Measurements from ENCODE around the gene LHX2. TPM values are rescaled to one million over a fixed set of nuclear protein-coding genes. Genes with fewer than 3 reads are reported as not detected.
"Not testable (repeated sequence)": the region's sequence is repeated elsewhere in the genome, so short reads cannot be mapped to it uniquely, and the experiment has no call there.

Gene LHX2
- total RNA-seq, 1 experiment from 2014 or later: 1.4 TPM

DNA sequence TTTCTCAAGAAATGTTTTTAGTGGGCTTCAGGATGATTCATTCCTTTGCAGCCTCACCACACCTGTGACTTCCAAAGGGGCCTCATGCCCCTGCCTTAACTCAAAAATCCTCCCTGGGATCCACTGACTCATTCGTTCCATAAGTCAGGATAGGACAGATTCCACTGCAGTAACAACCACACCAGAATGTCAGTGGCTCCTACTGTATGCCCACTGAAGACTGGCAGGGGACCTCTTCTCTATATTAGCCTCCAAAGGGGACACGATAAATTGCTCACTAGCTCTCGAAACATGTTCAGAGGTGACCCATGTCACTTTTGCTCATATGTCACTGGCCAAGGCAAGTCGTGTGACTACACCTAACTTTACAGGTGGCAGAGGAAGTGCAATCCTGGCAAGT is 25.7 kb upstream of the LHX2 start:
- Histone ChIP-seq H2AFZ (no peak overlapping the region), H3K9me2 (ENCODE audit: insufficient read depth) (no peaks in the 10 kb centered on the region), H3K27me3 (ENCODE audit: insufficient read depth, low read depth) (peaks cover 69% of the 10 kb centered on the region), H3K27ac (no peak overlapping the region), H4K20me1 (ENCODE audit: insufficient read depth) (no peaks in the 10 kb centered on the region), H3K4me2 (no peak overlapping the region), H3K36me3 (ENCODE audit: low read depth) (no peaks in the 10 kb centered on the region), H3F3A (ENCODE audit: insufficient read depth, low read depth) (no peaks in the 10 kb centered on the region), H3K4me1 (replicated peaks; ENCODE audit: insufficient read depth) (no peaks in the 10 kb centered on the region), H3K9me3 (ENCODE audit: insufficient read depth, low read depth) (no peaks in the 10 kb centered on the region), H3K4me3 (no peak overlapping the region), H3K79me2 (ENCODE audit: low read depth) (no peaks in the 10 kb centered on the region)
- ChIA-PET POLR2A (ENCODE audit: unreplicated experiment) (no interaction called here), CTCF (no interaction called here)
- no peak for TF ChIP-seq EZH2 (IDR thresholded peaks at IDR 0.05; ENCODE audit: low read depth)
- TF ChIP-seq, protein P1, sequence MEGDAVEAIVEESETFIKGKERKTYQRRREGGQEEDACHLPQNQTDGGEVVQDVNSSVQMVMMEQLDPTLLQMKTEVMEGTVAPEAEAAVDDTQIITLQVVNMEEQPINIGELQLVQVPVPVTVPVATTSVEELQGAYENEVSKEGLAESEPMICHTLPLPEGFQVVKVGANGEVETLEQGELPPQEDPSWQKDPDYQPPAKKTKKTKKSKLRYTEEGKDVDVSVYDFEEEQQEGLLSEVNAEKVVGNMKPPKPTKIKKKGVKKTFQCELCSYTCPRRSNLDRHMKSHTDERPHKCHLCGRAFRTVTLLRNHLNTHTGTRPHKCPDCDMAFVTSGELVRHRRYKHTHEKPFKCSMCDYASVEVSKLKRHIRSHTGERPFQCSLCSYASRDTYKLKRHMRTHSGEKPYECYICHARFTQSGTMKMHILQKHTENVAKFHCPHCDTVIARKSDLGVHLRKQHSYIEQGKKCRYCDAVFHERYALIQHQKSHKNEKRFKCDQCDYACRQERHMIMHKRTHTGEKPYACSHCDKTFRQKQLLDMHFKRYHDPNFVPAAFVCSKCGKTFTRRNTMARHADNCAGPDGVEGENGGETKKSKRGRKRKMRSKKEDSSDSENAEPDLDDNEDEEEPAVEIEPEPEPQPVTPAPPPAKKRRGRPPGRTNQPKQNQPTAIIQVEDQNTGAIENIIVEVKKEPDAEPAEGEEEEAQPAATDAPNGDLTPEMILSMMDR (conservative IDR thresholded peaks at IDR 0.05): no peak
- BruUV-seq (replicated peaks): no TSS peak
- peak in 1 of 2 experiments; percentile 6 for DNase-seq
- intact Hi-C loops (cut with micrococcal nuclease; ENCODE audit: unreplicated experiment): no loop called here

DNA sequence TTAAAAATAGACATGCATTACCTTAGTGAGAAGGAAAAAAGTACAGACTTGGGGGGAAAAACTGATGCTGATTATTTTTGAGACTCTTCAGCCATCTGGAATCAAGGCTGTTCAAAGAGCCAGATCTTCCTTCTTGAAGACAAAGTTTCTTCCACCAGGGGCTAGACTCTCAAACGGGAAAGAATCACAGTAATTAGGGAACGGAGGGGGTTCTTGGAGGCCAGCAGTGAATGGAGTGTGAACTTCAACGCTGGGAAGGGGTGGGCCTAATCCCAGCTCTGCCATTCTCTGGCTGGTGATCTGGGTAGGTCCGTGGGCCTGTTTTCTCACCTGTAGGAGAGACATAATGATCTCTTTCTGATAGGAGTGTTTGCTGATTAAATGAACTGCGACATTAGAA is 21.1 kb upstream of the LHX2 start:
- H3K79me2 ChIP-seq (ENCODE audit: low read depth): no peaks in the 10 kb centered on the region
- no peaks in the 10 kb centered on the region for H3K9me3 ChIP-seq (ENCODE audit: insufficient read depth, low read depth)
- H3K4me1 ChIP-seq (replicated peaks; ENCODE audit: insufficient read depth): no peaks in the 10 kb centered on the region
- TF ChIP-seq, protein P1 (conservative IDR thresholded peaks at IDR 0.05): no peak
- no peaks in the 10 kb centered on the region for H4K20me1 ChIP-seq (ENCODE audit: insufficient read depth)
- no peaks in the 10 kb centered on the region for H3F3A ChIP-seq (ENCODE audit: insufficient read depth, low read depth)
- no peaks in the 10 kb centered on the region for H3K9me2 ChIP-seq (ENCODE audit: insufficient read depth)
- CTCF ChIA-PET: no interaction called here
- no peaks in the 10 kb centered on the region for H3K36me3 ChIP-seq (ENCODE audit: low read depth)
- no peak for DNase-seq
- no TSS peak for BruUV-seq (replicated peaks)
- H3K27me3 ChIP-seq (ENCODE audit: insufficient read depth, low read depth): peaks cover 67% of the 10 kb centered on the region
- intact Hi-C loops (cut with micrococcal nuclease; ENCODE audit: unreplicated experiment): no loop called here
- POLR2A ChIA-PET (ENCODE audit: unreplicated experiment): no interaction called here
- no peak overlapping the region for H3K27ac ChIP-seq
- H3K4me3 ChIP-seq: no peak overlapping the region
- H3K4me2 ChIP-seq: no peak overlapping the region
- no peak overlapping the region for H2AFZ ChIP-seq

DNA sequence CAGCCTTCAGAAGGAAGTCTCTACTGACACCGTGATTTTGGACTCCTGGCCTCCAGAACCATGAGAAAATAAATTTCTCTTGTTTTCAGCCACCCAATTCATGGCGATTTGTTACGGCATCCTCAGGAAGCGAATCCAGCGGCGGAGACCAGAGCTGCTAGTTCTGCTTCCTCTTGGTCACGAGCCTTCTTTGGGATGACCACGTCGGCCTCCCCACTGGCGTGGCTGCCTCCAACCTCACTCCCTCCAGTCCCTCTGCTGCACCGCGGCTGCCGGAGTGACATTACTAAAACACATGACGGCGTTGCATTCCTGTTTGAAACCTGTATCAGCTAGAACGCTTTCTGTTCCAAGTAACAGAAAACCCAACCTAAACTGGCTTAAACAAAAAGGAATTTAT is 18.9 kb upstream of the LHX2 start:
- H3K4me2 ChIP-seq; H3K27ac ChIP-seq; H3K4me1 ChIP-seq (replicated peaks; ENCODE audit: insufficient read depth); DNase-seq; BruUV-seq (replicated peaks); H3K9me3 ChIP-seq (ENCODE audit: insufficient read depth, low read depth); POLR2A ChIA-PET (ENCODE audit: unreplicated experiment); H4K20me1 ChIP-seq (ENCODE audit: insufficient read depth); H3K4me3 ChIP-seq; H3K9me2 ChIP-seq (ENCODE audit: insufficient read depth); CTCF ChIA-PET; H3K79me2 ChIP-seq (ENCODE audit: low read depth); intact Hi-C loops (cut with micrococcal nuclease; ENCODE audit: unreplicated experiment); H3K36me3 ChIP-seq (ENCODE audit: low read depth); H2AFZ ChIP-seq; H3F3A ChIP-seq (ENCODE audit: insufficient read depth, low read depth): not testable (repeated sequence)
- peaks cover 72% of the 10 kb centered on the region for H3K27me3 ChIP-seq (ENCODE audit: insufficient read depth, low read depth)

DNA sequence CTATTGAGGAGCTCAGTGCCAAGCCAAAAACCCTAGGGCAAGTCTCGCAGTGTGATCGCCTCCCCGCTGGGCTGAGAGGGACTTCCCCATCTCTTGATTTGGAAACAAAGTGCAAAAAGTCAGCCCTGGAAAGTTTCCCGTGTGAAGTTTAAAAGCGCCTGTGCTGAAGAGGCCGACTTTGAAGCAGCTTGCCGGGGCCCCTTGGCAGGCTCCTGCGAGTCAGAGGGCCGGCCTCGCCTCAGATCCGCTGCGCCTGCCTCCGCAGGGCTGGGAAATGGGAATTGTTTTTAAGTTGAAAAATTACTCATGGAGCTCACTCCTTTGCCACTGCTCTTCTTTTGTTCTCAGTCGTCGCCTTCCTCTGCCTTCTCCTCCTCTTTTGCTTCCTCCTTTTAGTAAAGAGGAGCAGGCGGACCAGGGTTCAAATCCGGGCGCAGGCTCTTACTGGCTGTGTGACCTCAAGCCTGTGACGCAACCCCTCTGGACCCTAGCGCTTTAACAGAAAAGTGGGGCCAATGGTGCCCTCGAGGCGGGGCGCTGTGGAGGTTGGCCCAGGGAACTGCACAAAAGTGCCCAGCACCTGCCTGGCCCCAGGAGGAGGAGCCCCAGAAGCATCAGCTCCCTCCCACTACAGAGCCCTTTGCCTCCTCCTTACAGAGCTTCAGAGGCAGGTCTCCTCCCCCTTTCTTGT is 14.7 kb upstream of the LHX2 start:
- Histone ChIP-seq H3K4me3 (no peak overlapping the region), H3K4me2 (peak overlapping the region; percentile 30; the same call in 1 of the 2 replicates), H2AFZ (no peak overlapping the region), H3K79me2 (ENCODE audit: low read depth) (no peaks in the 10 kb centered on the region), H3K9me3 (ENCODE audit: insufficient read depth, low read depth) (no peaks in the 10 kb centered on the region), H4K20me1 (ENCODE audit: insufficient read depth) (no peaks in the 10 kb centered on the region; the same call in 1 of the 2 replicates), H3K27me3 (ENCODE audit: insufficient read depth, low read depth) (peaks cover 74% of the 10 kb centered on the region), H3K27ac (no peak overlapping the region), H3K9me2 (ENCODE audit: insufficient read depth) (no peaks in the 10 kb centered on the region), H3F3A (ENCODE audit: insufficient read depth, low read depth) (0 out of 2 replicates have a peak, but pooled peaks cover 6% of the 10 kb centered on the region), H3K4me1 (replicated peaks; ENCODE audit: insufficient read depth) (no peaks in the 10 kb centered on the region), H3K36me3 (ENCODE audit: low read depth) (no peaks in the 10 kb centered on the region)
- no TSS peak for BruUV-seq (replicated peaks)
- POLR2A ChIA-PET (ENCODE audit: unreplicated experiment): interaction anchor here (0.6 kb wide), 1 partner anchor 9 kb away, joined by 3 read pairs; no protein-coding TSS in a partner anchor
- DNase-seq: peak in 1 of 2 experiments; percentile 46
- CTCF ChIA-PET: no interaction called here
- intact Hi-C loops (cut with micrococcal nuclease; ENCODE audit: unreplicated experiment): no loop called here
- TF ChIP-seq EZH2 (IDR thresholded peaks at IDR 0.05; ENCODE audit: low read depth): no peak
- TF ChIP-seq, protein P1 (conservative IDR thresholded peaks at IDR 0.05): no peak

All from PC-9 (cell line).